AG04450 (cell line): Measurements from ENCODE around the gene KIF6. TPM values are rescaled to one million over a fixed set of nuclear protein-coding genes. Genes with fewer than 3 reads are reported as not detected.

ENCODE experiments used
- CTCF ChIA-PET: fragments of 300-600, 350-600 bp; formaldehyde crosslinking; extraction: SDS; loops from one replicate; lab custom pipeline; 2022; ENCODE audit warnings: antibody characterized with exemption, inconsistent platforms; lab: Charles Lee
- POLR2A ChIA-PET: fragments of 350-600 bp; formaldehyde crosslinking; extraction: SDS; loops from one replicate; lab custom pipeline; 2021; ENCODE audit warnings: antibody characterized with exemption, inconsistent platforms; lab: Yijun Ruan, JAX
- DNase-seq: peaks from one replicate; pipeline ENCODE4 v3.0.0-alpha.2; 2011; ENCODE audit warnings: low read depth, low spot score
- H3K27ac ChIP-seq: one replicate; pipeline ENCODE4 v1.5.1; 2012; ENCODE audit warnings: low read depth, low read length, control low read depth
- H3K27me3 ChIP-seq: one replicate; pipeline ENCODE4 v1.6.0; 2012; ENCODE audit warnings: low read length; ENCODE audit not compliant: control insufficient read depth, insufficient read depth
- H3K4me3 ChIP-seq: 2 replicates; pipeline ENCODE4 v1.5.1; 2011; ENCODE audit warnings: mild to moderate bottlenecking, low read depth, low read length, control low read depth
- H3K9me3 ChIP-seq: 2 replicates; pipeline ENCODE4 v1.5.1; 2012; ENCODE audit warnings: low read length; ENCODE audit not compliant: control insufficient read depth, insufficient read depth
- polyA plus RNA-seq: library from polyadenylated mRNA; depleted of rRNA; stranded (reverse); fragments of >200 nt; gene quantifications from 2 replicates; pipeline ENCODE4 v1.2.3, GENCODE V29; 2011
- TF ChIP-seq, protein P1 (sequence below): IDR thresholded peaks from 2 replicates; pipeline ENCODE4 v1.5.1; 2011; ENCODE audit warnings: low read depth, low read length, control low read depth, inconsistent platforms

KIF6 gene
- polyA plus RNA-seq, 1 experiment: 0.02 TPM

DNA sequence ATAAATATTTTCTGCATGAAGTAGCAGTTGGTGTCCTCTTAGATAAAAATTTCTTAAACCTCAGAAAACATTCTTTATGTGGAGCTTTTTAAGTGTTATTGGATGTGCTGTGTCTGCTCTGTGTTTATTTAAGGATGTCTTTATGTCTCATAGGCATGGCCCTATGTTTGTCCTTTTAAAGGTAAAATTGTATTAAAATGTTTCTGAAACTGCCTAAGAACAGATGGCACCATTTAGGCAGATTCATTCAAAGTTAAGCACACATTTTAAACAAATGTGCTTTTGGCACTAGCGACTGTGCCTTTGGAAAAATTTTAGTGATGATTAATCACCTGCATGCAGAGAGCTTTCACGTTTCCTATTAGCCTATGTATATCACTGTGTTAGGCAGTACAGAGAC is 125.2 kb downstream of the KIF6 start:
- Histone ChIP-seq H3K9me3 (no peaks in the 10 kb centered on the region), H3K27me3 (no peaks in the 10 kb centered on the region), H3K27ac (no peak overlapping the region), H3K4me3 (no peak overlapping the region)
- no peak for DNase-seq
- TF ChIP-seq, protein P1, sequence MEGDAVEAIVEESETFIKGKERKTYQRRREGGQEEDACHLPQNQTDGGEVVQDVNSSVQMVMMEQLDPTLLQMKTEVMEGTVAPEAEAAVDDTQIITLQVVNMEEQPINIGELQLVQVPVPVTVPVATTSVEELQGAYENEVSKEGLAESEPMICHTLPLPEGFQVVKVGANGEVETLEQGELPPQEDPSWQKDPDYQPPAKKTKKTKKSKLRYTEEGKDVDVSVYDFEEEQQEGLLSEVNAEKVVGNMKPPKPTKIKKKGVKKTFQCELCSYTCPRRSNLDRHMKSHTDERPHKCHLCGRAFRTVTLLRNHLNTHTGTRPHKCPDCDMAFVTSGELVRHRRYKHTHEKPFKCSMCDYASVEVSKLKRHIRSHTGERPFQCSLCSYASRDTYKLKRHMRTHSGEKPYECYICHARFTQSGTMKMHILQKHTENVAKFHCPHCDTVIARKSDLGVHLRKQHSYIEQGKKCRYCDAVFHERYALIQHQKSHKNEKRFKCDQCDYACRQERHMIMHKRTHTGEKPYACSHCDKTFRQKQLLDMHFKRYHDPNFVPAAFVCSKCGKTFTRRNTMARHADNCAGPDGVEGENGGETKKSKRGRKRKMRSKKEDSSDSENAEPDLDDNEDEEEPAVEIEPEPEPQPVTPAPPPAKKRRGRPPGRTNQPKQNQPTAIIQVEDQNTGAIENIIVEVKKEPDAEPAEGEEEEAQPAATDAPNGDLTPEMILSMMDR: no peak
- ChIA-PET CTCF (no interaction called here), POLR2A (no interaction called here)

DNA sequence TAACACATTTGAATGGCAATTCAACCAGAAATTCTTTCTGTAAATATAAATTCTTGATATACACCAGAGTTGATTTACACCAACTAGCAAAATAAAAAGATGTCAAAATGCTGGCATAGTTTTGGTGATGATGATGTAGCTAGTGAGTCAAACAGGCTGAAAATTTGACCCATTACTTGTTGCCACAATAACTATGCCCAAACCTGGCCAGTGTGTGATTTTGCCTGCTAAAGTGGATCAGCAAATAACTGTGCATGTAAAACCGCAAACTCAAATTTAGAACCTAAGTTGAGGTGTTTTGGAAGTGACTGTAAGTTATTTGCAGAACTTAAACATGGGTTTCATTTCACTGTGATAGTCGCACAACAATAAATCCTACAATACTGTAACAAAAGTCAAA is 125.9 kb downstream of the KIF6 start:
- H3K27ac ChIP-seq: no peak overlapping the region
- CTCF ChIA-PET: no interaction called here
- no peak for DNase-seq
- no peaks in the 10 kb centered on the region for H3K27me3 ChIP-seq
- POLR2A ChIA-PET: no interaction called here
- H3K9me3 ChIP-seq: no peaks in the 10 kb centered on the region
- no peak overlapping the region for H3K4me3 ChIP-seq
- TF ChIP-seq, protein P1: no peak

DNA sequence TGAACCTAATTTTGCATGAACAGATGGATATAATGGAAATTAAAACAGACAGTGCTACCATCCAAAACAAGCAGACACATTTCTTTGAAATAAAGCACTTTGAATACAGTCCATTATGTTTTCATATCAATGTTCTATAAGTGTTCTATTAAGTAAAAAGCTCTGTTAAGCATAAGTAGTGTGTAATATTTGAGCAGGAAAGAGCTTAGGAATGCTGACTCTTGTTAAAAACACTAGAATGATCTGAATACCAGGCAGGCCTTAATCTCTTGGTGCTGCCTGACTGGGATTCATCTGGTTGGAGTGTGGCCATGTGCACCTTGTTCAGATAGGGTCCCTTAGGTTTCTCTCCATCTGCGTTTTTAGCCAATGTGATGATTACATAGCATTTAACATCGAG is 130.9 kb downstream of the KIF6 start:
- no peaks in the 10 kb centered on the region for H3K9me3 ChIP-seq
- ChIA-PET CTCF (no interaction called here), POLR2A (no interaction called here)
- TF ChIP-seq, protein P1: no peak
- no peak for DNase-seq
- no peak overlapping the region for H3K27ac ChIP-seq
- no peak overlapping the region for H3K4me3 ChIP-seq
- no peaks in the 10 kb centered on the region for H3K27me3 ChIP-seq

DNA sequence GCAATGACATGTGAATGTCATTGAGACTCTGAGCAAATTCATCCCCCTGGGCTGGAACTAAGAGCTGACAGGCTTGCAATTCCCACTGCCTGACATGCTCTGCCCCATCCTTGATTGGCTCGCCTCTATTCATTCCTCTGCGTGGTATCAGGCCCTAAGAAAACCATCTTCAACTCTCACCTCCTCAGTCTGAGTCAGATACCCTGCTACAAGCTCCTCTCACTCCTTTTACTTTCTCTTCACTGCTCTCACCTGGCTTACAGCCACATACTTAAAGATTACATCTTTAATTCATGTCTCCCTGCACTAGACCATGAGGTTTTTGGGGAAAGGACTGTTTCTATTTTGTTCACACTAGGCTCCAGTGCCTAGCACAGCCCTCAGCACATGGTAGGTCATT is 131.6 kb downstream of the KIF6 start:
- Histone ChIP-seq H3K4me3 (no peak overlapping the region), H3K9me3 (no peaks in the 10 kb centered on the region), H3K27me3 (no peaks in the 10 kb centered on the region), H3K27ac (no peak overlapping the region)
- TF ChIP-seq, protein P1: no peak
- CTCF ChIA-PET: no interaction called here
- no peak for DNase-seq
- POLR2A ChIA-PET: no interaction called here

DNA sequence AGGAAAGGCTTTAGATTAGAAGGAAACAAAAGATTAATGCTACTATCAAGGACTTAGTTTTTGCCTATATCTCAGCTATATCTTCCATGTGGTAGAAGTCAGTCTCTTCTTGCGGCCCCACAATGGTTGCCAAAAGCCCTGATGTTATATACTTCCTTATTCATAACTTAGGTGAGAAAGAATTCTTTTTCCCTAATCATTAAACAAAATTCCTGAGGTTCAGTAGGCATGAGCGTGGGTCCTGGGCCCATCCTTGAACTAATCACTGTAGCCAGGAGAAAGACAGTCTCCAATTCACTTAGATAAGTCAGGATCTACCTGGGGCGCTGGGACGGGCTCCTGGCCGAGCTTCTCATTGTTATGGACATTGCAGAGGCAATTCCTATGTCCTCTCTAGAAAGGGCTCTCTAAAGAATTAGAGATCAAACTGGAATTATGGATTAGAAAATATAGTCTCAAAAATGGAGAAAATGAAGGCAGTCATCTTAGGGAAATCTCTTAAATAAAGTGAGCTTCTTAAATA is 134.3 kb downstream of the KIF6 start:
- Histone ChIP-seq H3K27me3 (no peaks in the 10 kb centered on the region), H3K27ac (no peak overlapping the region), H3K4me3 (no peak overlapping the region), H3K9me3 (no peaks in the 10 kb centered on the region)
- ChIA-PET CTCF (no interaction called here), POLR2A (no interaction called here)
- TF ChIP-seq, protein P1: no peak
- DNase-seq: no peak
